B cell (primary cell): ENCODE measurements around the gene G0S2.

Experiments used
- CTCF ChIP-seq: fragments of 200-600 bp; IDR thresholded peaks from one replicate; pipeline ENCODE4 v1.8.0; 2022; ENCODE audit warnings: antibody characterized with exemption, mild to moderate bottlenecking
- EZH2 ChIP-seq: IDR thresholded peaks from 2 replicates; pipeline ENCODE4 v1.6.1; 2012; ENCODE audit warnings: borderline replicate concordance, low read depth, mild to moderate bottlenecking, moderate library complexity, low read length; ENCODE audit not compliant: insufficient read depth, poor library complexity, severe bottlenecking

- no peak for TF ChIP-seq CTCF
- TF ChIP-seq EZH2 = no peak
Observed at GRCh38 chr1:209696673-209697072, 21.5 kb downstream of the G0S2 start.
